T-helper 2 cell treated with Interferon-gamma antibody and Interleukin-4, amounts not matched to agents 100 ng/mL and 5 ng/mL, for 36 hours (primary cell): ENCODE measurements around the gene GPM6B. TPM values are rescaled to one million over a fixed set of nuclear protein-coding genes. Genes with fewer than 3 reads are reported as not detected.
"Not testable (repeated sequence)": the region's sequence is repeated elsewhere in the genome, so short reads cannot be mapped to it uniquely, and the experiment has no call there.

Experiments used
- intact Hi-C: fragments of 100-400 bp; cut with micrococcal nuclease; formaldehyde crosslinking; loops from one replicate; pipeline ENCODE4 v1.15.1; 2023
- total RNA-seq: library from RNA; stranded (reverse); gene quantifications from 2 replicates; pipeline ENCODE4 v1.2.3, GENCODE V29; 2022

The GPM6B gene
- total RNA-seq, 1 donor from 2014 or later, result not detected

- intact Hi-C loops, result loop anchor here (5.0 to 10.0 kb wide), 3 partner anchors 640 to 1142 kb away; partner anchors contain the start of genes FANCB and MOSPD2
Observed at GRCh38 chrX:13732246-13733067, 84.4 kb downstream of the GPM6B start.

DNA sequence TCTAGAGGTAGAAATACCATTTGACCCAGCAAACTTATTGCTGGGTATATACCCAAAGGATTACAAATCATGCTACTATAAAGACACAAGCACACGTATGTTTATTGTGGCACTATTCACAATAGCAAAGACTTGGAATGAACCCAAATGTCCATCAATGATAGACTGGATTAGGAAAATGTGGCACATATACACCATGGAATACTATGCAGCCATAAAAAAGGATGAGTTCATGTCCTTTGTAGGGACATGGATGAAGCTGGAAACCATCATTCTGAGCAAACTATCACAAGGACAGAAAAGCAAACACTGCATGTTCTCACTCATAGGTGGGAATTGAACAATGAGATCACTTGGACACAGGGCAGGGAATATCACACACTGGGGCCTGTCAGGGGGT, 86.4 kb downstream of the GPM6B start:
- intact Hi-C loops, result loop anchor here (5.0 to 10.0 kb wide), 3 partner anchors 638 to 1144 kb away; partner anchors contain the start of genes FANCB and MOSPD2

DNA sequence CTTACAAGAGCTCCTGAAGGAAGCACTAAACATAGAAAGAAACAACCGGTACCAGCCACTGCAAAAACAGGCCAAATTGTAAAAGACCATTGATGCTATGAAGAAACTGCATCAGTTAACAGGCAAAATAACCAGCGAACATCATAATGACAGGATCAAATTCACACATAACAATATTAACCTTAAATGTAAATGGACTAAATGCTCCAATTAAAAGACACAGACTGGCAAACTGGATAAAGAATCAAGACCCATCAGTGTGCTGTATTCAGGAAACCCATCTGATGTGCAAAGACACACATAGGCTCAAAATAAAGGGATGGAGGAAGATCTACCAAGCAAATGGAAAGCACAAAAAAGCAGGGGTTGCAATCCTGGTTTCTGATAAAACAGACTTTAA, 90.3 kb downstream of the GPM6B start:
- intact Hi-C loops, result not testable (repeated sequence)

DNA sequence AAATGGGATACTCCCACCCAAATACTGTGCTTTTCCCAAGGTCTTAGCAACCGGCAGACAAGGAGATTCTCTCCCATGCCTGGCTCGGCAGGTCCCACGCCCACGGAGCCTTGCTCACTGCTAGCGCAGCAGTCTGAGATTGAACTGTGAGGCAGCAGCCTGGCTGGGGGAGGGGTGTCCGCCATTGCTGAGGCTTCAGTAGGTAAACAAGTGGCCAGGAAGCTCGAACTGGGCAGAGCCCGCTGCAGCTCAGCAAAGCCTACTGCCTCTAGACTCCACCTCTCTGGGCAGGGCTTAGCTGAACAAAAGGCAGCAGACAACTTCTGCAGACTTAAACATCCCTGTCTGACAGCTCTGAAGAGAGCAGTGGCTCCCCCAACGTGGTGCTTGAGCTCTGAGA, 92.0 kb downstream of the GPM6B start:
- intact Hi-C loops, result not testable (repeated sequence)

DNA sequence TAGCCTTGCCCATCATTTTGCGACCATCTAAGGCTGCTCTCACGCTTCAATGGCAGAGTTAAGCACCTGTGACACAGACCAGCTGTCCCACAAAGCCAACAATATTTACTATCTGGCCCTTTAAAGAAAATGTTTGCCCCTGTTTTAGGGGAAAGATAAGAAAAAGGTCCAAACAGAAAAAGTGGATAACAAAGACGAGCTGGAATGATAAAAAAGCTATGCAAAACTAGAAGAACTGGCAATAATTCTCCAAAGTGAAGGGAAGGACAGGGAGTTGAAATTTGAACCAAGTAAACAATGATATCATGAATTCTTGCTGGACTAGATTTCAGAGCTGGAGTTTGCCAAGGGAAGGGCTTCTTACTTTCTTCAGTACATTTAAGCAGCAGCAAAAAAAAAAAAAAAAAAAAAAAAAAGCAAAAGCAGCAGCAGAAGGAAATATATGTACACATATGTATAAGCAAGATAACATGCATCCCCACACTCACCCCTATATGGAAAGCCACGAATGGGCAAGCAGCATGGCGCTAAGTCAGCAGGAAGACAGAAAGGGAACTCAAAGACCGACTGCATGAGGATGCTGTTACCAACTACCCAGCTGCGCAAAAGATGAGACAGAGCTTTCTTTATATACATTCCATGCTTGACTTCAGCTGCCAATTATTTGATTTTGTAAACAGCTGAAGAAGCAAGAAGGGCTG, 94.9 kb downstream of the GPM6B start:
- intact Hi-C loops, result no loop called here

DNA sequence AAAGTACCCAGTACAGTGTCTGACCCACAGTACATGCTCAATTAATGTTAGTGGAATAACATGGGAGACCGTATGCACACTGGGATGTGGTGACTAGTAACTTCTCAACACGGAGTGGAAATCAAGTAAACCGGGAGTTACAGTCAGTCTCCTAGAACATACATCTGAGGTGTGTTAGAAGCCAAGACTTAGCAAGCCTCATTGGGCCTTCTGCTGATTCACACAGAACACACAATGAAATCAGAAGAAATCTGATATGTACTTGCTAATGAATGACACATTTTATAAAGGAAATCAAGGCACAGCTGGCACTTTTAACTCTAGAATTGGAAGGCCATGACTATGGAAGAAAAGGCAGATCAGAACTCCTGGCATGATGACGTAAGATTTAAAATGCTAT, 95.5 kb downstream of the GPM6B start:
- intact Hi-C loops, result no loop called here

Other genes starting within 250 kb of the GPM6B start
- 8.3 and 9.2 TPM in 2 replicates for gene EGFL6, start 247.5 kb downstream of the GPM6B start, total RNA-seq
- 8.4 and 9.9 TPM in 2 replicates for gene TCEANC, start 164.0 kb downstream of the GPM6B start, total RNA-seq
- 6.2 and 9.0 TPM in 2 replicates for gene RAB9A, start 128.0 kb downstream of the GPM6B start, total RNA-seq
- gene TRAPPC2, start 82.5 kb downstream of the GPM6B start, total RNA-seq, result 23.0 and 23.7 TPM in 2 replicates
- gene OFD1, start 82.3 kb downstream of the GPM6B start, total RNA-seq, result 25.1 and 26.6 TPM in 2 replicates
- gene GEMIN8, start 212.8 kb upstream of the GPM6B start, total RNA-seq, result 13.4 and 14.5 TPM in 2 replicates